Activated CD8-positive, alpha-beta memory T cell treated with anti-CD3 and anti-CD28 coated beads, Interleukin-2, amount 50 U/mL, for 48 hours (primary cell): Measurements from ENCODE around the gene RINL.
A peak's percentile ranks its signal among the peaks of the same experiment; 100 is the strongest.

ENCODE experiments used
- DNase-seq: peaks from one replicate; pipeline ENCODE4 v3.0.0-alpha.2; 2020

The RINL gene

DNA sequence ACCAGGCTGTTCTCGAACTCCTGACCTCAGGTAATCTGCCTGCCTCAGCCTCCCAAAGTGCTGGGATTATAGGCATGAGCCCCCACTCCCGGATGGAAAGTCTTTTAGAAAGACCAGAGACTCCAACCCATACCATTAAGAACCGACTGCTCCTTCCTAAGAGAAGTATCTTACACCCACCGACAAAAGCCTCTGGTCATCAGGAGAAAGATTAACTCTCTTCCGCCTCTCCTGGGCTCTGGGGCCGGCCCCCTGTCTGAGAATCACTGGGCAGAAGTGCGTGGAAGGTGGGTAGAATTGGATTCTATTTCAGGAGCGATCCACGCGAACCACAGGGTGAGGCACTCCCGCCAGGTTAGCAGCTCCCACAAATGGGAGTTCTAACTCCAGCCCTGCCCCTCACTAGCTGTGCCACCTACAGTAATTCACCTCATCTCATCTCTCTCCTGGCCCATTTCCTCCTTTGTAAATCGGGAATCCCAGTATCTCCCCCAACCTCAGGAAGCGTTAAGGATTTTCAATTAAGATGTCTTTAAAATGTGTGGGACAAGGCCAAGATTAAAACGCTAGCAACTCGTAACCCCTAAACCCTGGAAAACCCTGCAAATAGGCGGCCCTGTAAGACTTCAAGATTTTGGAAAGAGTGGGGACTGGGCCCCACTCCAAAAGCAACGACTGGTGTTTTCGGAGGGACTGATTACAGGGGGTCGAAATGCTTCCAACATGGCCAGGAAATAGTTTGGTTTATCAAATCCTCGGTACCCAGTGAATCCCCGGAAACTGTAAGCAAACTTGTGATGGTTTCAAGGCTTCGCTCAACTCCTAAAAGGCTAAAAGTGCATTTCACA is 29.6 kb downstream of the RINL start:
- DNase-seq: no peak

GRCh38 chr19:38846097-38846496 is 32.0 kb downstream of the RINL start:
- DNase-seq: no peak

DNA sequence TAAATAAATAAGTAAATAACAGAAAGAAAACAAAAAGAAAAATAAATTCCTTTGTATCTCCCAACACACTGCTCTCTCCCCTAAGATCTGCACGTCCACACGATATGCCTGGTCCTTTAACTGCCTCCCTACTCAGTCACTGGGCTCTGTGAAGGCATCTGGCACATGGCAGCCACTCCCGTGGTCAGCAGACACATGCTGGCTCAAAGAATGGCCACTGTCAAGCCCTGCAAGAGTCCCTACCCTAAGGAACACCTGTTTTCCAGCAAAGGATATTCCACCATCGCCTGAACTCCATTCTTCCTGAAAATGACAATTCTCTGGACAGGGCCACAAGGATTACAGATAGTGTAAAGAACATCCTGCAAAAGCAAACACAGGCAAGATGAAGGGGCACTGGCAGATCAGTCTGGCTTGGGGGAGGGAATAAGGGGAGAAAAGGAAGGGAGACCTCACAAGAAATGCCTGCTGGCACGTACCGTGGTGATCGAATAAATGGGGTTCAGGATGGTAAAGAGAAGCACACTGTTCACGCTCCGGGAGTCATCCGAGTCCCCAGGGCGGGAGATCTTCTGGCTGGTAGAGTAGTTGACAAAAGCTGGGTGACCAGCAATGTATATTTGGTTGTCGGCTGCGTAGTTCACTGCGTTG is 32.6 kb downstream of the RINL start:
- no peak for DNase-seq

GRCh38 chr19:38844093-38844686 is 33.9 kb downstream of the RINL start:
- DNase-seq: no peak

GRCh38 chr19:38843175-38843758 is 34.8 kb downstream of the RINL start:
- DNase-seq: no peak

DNA sequence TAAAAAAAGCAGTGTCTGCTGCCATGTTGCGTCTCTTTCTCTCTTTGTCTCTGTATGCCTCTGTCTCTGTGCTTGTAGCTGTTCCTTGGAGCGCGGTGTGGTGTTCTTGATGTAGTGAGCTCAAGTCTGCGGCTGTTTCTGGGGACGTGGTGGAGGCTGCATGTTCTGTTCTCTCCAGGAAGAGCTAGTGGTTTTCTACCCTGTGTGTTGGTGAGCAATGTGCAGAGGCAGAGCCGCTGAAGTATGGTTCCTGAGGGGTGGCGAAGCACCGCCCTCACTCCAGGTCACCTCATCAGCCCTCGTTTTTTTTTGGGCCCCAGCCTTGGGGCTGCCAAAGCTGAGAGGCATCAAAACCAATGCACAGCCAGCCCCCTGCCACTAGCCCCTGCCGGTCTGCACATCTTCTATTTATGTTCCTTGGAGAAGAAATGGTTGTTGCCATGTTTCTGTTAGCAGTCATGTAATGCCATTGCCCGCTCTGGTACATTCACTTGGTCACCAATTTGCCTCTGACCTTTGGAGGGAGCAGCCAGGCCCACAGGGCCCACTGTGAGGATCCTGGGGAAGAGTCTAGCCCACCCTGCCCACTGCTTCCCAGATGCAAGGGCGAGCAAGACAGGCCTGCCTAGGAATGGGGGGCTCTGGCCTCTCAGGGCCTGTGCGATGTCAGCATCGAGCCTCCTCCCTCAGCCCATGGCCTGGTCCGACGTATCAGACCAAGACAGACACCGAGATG is 35.5 kb downstream of the RINL start:
- DNase-seq: peak; percentile 75

DNA sequence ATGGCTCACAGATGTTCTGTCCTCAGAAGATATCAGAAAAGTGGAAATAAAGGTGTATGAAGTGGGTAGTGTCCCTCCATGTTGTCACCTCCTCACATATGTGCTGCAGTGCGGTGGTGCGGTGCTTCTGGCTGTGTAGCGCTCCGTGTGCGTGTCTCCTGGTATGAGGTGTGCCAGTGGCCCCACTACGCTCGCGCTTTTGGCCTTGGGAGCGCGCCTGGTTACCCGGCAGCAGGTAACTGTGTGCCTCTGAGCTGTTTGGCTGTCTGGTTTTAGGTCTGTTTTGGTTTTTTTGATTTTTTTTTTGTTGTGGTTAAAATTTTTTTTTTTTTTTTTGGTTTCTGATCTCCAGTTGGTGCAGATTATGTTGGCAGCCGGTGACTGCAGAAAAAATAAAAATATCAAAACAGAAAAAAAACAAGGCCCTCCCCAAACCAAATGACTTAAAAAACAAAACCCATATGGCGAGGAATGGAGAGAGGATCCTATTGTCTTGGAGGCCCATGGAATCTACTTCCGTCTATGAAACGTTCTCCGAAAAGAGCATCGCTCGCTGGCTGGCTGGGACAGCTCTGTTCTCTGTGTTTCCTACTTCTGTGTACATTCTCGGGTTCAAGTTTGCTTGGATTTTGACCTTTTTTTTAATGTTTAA is 36.2 kb downstream of the RINL start:
- DNase-seq: no peak

GRCh38 chr19:38841180-38841766 is 36.8 kb downstream of the RINL start:
- DNase-seq: no peak

- DNase-seq: no peak
These were observed 37.5 kb downstream of the RINL start for GRCh38 chr19:38840583-38840968.

- no peak for DNase-seq
These were observed 38.1 kb downstream of the RINL start for GRCh38 chr19:38839816-38840582.

DNA sequence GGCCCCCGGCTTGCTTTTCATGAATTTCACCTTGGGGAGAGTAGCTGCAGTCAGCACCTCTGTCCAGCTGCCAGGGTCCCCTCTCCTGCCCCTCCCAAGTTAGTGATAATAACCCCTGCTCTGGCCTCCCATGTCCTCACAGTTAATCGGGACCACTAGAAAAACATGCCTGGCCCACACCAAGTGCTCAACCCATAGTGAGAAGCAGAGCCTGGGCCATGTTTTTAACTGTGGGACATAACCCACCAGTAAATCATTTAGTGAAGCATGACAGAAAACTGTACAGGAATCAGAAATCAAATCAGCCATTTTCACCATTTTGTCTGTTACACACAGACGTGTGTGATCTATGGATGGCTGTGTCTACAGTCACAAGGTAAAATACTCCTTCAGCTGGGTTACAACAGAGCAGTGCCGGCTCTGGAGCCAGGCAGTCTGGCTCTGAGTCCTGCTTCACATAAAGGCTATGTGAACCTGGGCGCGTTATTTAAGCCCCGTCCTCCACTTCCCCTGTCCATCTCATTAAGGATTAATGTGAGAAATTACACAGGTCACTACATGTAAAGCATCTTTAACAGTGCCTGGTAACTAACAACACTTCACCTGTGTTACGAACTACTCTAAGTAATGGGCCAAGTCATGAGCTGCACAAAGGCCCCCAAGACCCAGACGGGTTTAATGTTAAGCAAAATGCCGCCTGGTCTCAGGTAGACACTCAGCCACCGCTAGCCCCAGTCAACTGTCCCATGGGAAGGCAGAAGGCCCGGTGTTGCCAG is 38.9 kb downstream of the RINL start:
- no peak for DNase-seq

DNA sequence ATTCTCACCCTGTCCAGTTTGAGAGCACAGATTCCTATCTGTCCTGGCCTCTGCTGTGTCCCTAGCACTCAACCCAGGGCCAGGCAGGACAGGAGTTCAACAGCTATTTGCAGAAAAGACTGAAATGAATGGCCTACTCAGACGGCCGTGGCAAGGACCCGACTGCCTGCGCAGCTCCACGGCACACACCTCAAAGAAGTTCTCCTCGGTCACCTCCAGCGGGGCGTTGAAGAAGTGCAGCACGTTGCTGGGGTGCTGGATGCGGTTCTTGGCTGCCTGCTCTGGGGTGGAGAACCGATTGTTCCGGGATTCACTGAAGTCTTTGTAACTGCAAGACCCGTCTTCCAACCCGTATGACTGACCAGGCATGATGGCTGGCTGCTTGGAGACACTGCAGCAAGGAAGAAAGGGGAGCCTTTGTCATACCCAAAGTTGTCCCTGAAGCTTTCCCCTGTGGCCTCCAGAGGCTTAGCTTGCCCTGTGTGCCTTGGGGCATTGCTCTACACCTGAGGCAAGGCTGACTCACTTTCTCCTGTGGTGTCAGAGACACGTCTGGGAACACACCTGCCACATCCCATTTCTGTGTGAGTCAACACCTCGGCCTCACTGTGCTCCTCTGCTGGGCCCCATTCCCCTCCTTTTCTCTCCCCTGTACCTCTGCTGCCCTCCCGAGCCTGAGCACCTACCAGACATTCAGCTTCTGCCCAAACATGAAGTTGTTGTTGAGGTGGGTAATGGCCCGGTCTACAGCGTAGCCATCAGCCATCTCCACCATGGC is 39.7 kb downstream of the RINL start:
- DNase-seq: peak; percentile 78

GRCh38 chr19:38837656-38838121 is 40.4 kb downstream of the RINL start:
- DNase-seq: no peak

GRCh38 chr19:38836983-38837626 is 41.0 kb downstream of the RINL start:
- DNase-seq: no peak

DNA sequence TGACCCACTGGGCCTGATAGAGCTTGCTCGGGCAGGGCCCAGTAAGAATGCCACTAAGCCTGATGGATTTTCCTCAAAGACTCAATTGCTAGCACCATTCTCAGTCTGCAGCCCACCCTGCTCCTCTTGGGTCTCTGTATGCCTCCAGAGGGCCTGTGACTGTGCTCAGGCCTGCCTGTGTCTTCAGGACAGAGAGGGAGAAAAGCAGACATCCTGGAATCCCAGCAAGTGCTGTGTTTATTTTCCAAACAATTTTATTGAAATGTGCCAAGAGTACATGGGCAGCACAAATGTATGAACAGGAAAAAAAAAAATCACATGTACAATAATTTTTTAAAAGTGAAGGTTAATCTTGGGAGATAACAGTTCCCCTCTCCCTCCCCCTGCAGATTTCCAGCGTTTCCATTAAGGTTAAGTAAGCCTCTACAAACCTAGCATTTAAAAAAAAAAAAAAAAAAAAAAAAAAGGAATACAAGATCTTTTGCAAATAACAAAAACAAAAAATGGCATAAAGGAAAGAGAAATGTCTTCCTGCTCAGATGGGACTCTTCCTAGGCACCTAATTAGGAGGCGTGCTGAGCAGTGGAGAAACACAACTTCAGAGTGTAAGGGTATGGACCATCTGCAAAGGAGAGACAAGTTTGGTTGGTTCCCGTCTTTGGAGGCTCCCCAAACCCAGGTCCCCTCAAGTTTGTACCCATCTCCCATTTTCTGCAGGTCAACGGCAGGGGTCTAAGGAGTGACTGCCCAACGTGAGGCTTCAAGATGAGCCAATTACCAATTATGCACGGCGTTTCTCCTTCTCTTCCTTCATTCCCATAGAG is 41.7 kb downstream of the RINL start:
- DNase-seq: no peak

GRCh38 chr19:38834590-38834989 is 43.5 kb downstream of the RINL start:
- DNase-seq: no peak

DNA sequence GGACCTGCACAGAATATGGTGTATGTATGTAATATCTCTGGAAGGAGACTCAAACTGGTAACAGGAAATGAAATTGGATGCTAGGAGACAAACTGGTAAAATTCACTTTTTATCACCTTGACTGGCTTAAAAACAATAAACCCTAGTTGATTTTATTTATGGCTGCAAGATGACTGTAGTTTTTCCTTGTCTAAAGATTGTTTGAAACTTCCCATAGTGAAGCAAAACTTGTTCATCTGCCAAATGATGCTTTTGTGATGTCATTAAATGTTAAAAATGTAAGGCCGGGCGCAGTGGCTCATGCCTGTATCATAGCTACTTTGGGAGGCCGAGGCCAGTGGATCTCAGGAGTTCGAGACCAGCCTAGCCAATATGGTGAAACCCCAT is 44.0 kb downstream of the RINL start:
- no peak for DNase-seq

- DNase-seq: no peak
These were observed 45.0 kb downstream of the RINL start for GRCh38 chr19:38833092-38833425.
